GM19023 (cell line): ENCODE measurements around the gene GTF3C1.
"Not testable (repeated sequence)": the region's sequence is repeated elsewhere in the genome, so short reads cannot be mapped to it uniquely, and the experiment has no call there.

Source experiments
- ATAC-seq: cut with Tn5 transposase; IDR thresholded peaks from one replicate; pipeline ENCODE4 v1.9.1; 2021; ENCODE audit warnings: mild to moderate bottlenecking, moderate library complexity; ENCODE audit not compliant: unreplicated experiment

GTF3C1 gene

DNA sequence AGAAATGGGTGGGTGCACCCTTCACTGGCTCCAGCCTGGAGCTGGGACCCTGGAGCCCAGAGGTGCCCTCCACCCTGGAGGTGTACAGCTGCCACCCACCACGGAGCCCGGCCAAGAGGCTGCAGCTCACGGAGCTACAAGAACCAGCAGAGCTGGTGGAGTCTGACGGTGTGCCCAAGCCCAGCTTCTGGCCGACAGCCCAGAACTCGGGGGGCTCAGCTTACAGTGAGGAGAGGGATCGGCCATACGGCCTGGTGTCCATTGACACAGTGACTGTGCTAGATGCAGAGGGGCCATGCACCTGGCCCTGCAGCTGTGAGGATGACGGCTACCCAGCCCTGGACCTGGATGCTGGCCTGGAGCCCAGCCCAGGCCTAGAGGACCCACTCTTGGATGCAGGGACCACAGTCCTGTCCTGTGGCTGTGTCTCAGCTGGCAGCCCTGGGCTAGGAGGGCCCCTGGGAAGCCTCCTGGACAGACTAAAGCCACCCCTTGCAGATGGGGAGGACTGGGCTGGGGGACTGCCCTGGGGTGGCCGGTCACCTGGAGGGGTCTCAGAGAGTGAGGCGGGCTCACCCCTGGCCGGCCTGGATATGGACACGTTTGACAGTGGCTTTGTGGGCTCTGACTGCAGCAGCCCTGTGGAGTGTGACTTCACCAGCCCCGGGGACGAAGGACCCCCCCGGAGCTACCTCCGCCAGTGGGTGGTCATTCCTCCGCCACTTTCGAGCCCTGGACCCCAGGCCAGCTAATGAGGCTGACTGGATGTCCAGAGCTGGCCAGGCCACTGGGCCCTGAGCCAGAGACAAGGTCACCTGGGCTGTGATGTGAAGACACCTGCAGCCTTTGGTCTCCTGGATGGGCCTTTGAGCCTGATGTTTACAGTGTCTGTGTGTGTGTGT lies 100.9 kb downstream of the GTF3C1 start:
- ATAC-seq: no peak

- no peak for ATAC-seq
Observed at GRCh38 chr16:27447301-27447700, 102.4 kb downstream of the GTF3C1 start.

- no peak for ATAC-seq
Observed at GRCh38 chr16:27446721-27447120, 103.0 kb downstream of the GTF3C1 start.

DNA sequence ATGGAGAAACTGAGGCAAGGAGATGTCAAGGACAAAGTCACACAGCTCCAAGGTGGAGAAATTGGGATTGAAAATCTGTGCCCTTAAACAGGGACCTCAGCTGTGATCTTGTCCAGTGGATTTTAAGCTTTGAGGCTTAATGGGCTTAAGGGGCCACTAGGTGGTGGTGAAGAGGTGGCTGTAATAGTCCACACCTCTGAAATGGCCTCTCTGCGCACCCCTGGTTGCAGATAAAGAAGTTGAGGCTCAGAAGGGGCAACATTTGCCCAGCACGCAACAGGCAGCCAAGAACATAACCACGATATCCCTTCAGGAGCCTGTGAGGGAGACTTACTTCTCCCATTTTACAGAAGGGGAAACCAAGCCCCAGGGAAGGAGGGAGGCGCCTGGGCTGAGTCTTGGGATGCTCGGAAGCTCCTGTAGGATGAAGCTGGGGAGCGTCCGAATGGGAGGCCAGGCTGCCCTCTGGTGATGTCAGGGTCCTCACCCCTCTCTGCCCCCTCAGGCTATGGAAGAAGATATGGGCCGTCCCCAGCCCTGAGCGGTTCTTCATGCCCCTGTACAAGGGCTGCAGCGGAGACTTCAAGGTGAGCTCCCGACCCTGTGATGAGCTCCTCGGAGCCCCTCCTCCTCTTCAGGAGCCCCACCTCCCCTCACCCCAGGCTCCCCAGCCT lies 104.1 kb downstream of the GTF3C1 start:
- ATAC-seq: no peak

DNA sequence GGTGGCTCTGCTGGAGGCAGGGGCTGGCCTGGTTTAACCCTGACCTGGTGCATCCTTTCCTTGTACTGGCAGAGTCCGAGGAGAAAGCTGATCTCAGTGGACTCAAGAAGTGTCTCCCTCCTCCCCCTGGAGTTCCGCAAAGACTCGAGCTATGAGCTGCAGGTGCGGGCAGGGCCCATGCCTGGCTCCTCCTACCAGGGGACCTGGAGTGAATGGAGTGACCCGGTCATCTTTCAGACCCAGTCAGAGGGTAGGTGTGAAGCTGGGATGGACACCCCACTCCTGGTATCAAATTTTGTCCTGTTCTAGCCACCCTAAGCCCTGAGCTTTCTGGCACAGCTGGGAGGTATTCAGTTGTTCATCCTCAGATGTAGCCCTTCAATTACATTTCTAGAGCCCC lies 105.2 kb downstream of the GTF3C1 start:
- ATAC-seq: no peak

GRCh38 chr16:27444015-27444414 lies 105.7 kb downstream of the GTF3C1 start:
- no peak for ATAC-seq

- no peak for ATAC-seq
Observed at GRCh38 chr16:27441998-27442397, 107.7 kb downstream of the GTF3C1 start.

DNA sequence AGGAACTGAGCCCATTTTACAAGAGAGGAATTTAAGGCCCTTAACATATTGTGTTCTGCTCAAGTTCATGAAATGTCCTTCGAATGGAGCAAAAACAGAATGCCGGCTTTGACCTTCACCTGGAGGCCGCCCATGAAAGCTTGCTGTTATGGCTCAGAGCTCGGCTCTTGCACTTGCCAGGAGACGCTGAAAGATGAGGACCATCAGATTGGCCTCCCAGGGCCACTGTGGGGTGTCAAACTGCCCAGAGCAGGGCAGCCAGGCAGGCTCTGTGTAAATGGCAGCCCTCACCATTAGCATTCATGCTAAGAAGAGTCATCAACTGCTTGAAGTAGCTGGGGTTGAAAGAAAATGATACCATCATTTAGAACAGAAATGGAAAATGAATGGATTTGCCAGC lies 108.4 kb downstream of the GTF3C1 start:
- no peak for ATAC-seq

- ATAC-seq: no peak
Observed at GRCh38 chr16:27439271-27440018, 110.3 kb downstream of the GTF3C1 start.

GRCh38 chr16:27437946-27438345 lies 111.8 kb downstream of the GTF3C1 start:
- no peak for ATAC-seq

- no peak for ATAC-seq
Observed at GRCh38 chr16:27436921-27437650, 112.6 kb downstream of the GTF3C1 start.

GRCh38 chr16:27436065-27436464 lies 113.6 kb downstream of the GTF3C1 start:
- no peak for ATAC-seq

- ATAC-seq: not testable (repeated sequence)
Observed at GRCh38 chr16:27435146-27435545, 114.6 kb downstream of the GTF3C1 start.

- ATAC-seq: no peak
Observed at GRCh38 chr16:27434141-27435051, 115.3 kb downstream of the GTF3C1 start.

DNA sequence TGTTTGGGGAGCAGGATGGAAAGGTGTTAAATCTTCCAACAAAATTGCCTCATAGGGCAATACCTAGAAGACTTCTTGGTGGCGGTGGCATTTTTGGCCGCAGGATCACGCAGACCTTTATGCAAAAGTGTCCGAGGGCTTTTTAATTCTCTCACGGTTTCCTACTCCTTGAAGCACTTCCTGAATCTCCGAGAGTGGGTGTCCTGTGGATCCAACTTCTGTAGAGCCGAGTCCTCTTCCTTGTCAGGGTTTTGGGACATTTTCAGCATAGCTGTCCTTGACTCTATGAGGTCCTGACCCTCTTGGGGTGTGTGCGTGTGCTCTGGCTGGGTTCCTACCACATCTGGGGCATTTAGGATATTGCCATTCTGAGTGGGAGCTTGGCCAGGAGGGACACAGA lies 116.1 kb downstream of the GTF3C1 start:
- no peak for ATAC-seq

- not testable (repeated sequence) for ATAC-seq
Observed at GRCh38 chr16:27433191-27433590, 116.5 kb downstream of the GTF3C1 start.

DNA sequence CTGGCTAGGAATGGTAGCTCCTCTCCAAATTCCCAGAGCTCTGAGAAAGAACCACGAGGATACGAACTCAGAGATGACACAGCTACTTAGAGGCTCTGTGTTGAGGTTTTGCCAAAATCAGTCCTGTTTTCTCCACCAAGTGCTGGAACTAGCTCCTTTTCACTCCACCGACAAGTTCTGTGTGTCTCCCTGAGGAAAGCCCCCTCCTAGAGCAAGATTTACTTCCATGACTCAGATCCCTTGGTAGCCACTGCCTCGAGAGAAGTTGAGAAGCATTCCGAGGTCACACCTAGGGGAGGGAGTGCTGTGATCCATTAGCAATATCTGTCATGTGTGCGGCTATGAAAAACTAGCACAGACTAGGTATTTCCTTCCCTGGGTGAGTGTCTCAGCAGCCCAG lies 117.2 kb downstream of the GTF3C1 start:
- ATAC-seq: no peak

GRCh38 chr16:27431773-27432532 lies 117.8 kb downstream of the GTF3C1 start:
- no peak for ATAC-seq

- no peak for ATAC-seq
Observed at GRCh38 chr16:27430923-27431484, 118.7 kb downstream of the GTF3C1 start.
